ENCODE data around the gene SYT8.

- TF ChIP-seq, protein P1, sequence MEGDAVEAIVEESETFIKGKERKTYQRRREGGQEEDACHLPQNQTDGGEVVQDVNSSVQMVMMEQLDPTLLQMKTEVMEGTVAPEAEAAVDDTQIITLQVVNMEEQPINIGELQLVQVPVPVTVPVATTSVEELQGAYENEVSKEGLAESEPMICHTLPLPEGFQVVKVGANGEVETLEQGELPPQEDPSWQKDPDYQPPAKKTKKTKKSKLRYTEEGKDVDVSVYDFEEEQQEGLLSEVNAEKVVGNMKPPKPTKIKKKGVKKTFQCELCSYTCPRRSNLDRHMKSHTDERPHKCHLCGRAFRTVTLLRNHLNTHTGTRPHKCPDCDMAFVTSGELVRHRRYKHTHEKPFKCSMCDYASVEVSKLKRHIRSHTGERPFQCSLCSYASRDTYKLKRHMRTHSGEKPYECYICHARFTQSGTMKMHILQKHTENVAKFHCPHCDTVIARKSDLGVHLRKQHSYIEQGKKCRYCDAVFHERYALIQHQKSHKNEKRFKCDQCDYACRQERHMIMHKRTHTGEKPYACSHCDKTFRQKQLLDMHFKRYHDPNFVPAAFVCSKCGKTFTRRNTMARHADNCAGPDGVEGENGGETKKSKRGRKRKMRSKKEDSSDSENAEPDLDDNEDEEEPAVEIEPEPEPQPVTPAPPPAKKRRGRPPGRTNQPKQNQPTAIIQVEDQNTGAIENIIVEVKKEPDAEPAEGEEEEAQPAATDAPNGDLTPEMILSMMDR (IDR thresholded peaks at IDR 0.05): no peak
- TF ChIP-seq POLR2AphosphoS5 (IDR thresholded peaks at IDR 0.05; ENCODE audit: insufficient read depth in 1 of 2, low read depth in 1 of 2) (no peak), POLR2A (IDR thresholded peaks at IDR 0.05) (no peak)
Measured at GRCh38 chr11:1821562-1821961, 13.2 kb upstream of the SYT8 start.

Measured in vagina (tissue), 2 donors.